ENCODE results near the gene DERL2.

Gene DERL2

GRCh38 chr17:5502552-5502951 lies 16.6 kb upstream of the DERL2 start:
- ATAC-seq, result no peak
- no peak for TF ChIP-seq ZFP3 (CRISPR knock-in tag; IDR thresholded peaks at IDR 0.05)
- TF ChIP-seq GLIS3 (CRISPR knock-in tag; IDR thresholded peaks at IDR 0.05), result no peak
- TF ChIP-seq RARB (CRISPR knock-in tag; IDR thresholded peaks at IDR 0.05), result no peak
- TF ChIP-seq, protein P1, sequence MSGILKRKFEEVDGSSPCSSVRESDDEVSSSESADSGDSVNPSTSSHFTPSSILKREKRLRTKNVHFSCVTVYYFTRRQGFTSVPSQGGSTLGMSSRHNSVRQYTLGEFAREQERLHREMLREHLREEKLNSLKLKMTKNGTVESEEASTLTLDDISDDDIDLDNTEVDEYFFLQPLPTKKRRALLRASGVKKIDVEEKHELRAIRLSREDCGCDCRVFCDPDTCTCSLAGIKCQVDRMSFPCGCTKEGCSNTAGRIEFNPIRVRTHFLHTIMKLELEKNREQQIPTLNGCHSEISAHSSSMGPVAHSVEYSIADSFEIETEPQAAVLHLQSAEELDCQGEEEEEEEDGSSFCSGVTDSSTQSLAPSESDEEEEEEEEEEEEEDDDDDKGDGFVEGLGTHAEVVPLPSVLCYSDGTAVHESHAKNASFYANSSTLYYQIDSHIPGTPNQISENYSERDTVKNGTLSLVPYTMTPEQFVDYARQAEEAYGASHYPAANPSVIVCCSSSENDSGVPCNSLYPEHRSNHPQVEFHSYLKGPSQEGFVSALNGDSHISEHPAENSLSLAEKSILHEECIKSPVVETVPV (CRISPR knock-in tag; IDR thresholded peaks at IDR 0.05), result no peak
- TF ChIP-seq ZNF565 (CRISPR knock-in tag; conservative IDR thresholded peaks at IDR 0.05; ENCODE audit: low read depth), result no peak
- TF ChIP-seq ZC3H10 (CRISPR knock-in tag; IDR thresholded peaks at IDR 0.05), result no peak
- TF ChIP-seq ISL1 (CRISPR knock-in tag; IDR thresholded peaks at IDR 0.05), result no peak

GRCh38 chr17:5501685-5502084 lies 15.7 kb upstream of the DERL2 start:
- no peak for ATAC-seq
- no peak for TF ChIP-seq OSR1 (CRISPR knock-in tag; IDR thresholded peaks at IDR 0.05)
- no peak for TF ChIP-seq ARNTL (CRISPR knock-in tag; IDR thresholded peaks at IDR 0.05; ENCODE audit: borderline replicate concordance, low read depth)
- TF ChIP-seq TCF4 (CRISPR knock-in tag; IDR thresholded peaks at IDR 0.05; ENCODE audit: borderline replicate concordance), result no peak
- TF ChIP-seq ESRRG (CRISPR knock-in tag; IDR thresholded peaks at IDR 0.05), result no peak
- no peak for TF ChIP-seq CSDC2 (CRISPR knock-in tag; IDR thresholded peaks at IDR 0.05)
- no peak for TF ChIP-seq RARB (CRISPR knock-in tag; IDR thresholded peaks at IDR 0.05)
- TF ChIP-seq, protein P2, sequence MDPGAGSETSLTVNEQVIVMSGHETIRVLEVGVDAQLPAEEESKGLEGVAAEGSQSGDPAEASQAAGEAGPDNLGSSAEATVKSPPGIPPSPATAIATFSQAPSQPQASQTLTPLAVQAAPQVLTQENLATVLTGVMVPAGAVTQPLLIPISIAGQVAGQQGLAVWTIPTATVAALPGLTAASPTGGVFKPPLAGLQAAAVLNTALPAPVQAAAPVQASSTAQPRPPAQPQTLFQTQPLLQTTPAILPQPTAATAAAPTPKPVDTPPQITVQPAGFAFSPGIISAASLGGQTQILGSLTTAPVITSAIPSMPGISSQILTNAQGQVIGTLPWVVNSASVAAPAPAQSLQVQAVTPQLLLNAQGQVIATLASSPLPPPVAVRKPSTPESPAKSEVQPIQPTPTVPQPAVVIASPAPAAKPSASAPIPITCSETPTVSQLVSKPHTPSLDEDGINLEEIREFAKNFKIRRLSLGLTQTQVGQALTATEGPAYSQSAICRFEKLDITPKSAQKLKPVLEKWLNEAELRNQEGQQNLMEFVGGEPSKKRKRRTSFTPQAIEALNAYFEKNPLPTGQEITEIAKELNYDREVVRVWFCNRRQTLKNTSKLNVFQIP (CRISPR knock-in tag; IDR thresholded peaks at IDR 0.05; ENCODE audit: borderline replicate concordance, low read depth), result no peak
- TF ChIP-seq BACH2 (CRISPR knock-in tag; IDR thresholded peaks at IDR 0.05; ENCODE audit: borderline replicate concordance), result no peak
- no peak for TF ChIP-seq TOX (CRISPR knock-in tag; IDR thresholded peaks at IDR 0.05; ENCODE audit: borderline replicate concordance)
- TF ChIP-seq ZFP3 (CRISPR knock-in tag; IDR thresholded peaks at IDR 0.05), result no peak
- TF ChIP-seq ZFP30 (CRISPR knock-in tag; IDR thresholded peaks at IDR 0.05), result no peak
- no peak for TF ChIP-seq ZNF8 (CRISPR knock-in tag; IDR thresholded peaks at IDR 0.05)
- TF ChIP-seq ZNF70 (CRISPR knock-in tag; IDR thresholded peaks at IDR 0.05), result no peak
- TF ChIP-seq TSHZ2 (CRISPR knock-in tag; IDR thresholded peaks at IDR 0.05), result no peak

DNA sequence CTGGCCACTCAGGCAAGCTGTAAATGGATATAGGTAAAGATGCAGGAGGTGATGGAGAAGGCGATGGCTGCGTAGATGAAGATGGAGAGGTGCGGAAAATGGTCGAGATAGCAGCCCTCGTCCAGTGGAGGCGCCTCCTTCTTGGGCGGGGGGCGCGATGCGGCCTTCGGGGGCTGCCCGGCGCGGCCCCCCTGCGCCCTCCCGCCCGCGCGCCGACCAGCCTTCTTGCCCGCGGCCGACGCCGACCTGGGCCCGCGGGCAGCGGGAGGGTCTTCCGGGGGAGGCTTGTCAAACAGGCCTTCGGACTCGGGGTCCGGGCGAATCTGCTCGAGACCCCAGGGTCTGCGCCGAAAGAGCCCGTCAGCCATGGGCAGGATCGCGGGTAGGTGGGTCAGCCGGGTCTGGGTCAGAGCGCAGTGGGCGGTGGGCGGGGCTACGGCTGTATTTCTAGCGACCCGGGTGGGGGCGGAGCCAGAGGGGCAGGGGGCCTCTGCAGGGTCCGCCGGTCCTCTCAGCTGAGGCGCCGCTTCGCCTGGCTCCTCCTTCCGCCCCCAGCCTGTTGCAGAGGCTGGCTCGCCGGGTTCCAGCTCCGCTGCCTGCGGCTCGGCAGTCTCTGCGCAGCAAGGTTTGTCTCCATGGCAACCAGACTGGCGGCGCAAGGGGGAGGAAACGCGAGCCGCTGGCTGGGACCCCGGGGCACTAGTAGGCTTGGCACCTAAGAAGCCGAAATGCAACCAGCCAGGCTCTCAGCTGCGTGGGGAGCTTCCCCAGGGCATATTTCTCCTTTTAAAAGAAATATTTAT lies 14.8 kb upstream of the DERL2 start:
- ATAC-seq, result peak; percentile 95
- TF ChIP-seq, protein P3, sequence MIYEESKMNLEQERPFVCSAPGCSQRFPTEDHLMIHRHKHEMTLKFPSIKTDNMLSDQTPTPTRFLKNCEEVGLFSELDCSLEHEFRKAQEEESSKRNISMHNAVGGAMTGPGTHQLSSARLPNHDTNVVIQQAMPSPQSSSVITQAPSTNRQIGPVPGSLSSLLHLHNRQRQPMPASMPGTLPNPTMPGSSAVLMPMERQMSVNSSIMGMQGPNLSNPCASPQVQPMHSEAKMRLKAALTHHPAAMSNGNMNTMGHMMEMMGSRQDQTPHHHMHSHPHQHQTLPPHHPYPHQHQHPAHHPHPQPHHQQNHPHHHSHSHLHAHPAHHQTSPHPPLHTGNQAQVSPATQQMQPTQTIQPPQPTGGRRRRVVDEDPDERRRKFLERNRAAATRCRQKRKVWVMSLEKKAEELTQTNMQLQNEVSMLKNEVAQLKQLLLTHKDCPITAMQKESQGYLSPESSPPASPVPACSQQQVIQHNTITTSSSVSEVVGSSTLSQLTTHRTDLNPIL (CRISPR knock-in tag; IDR thresholded peaks at IDR 0.05; ENCODE audit: low read depth), result no peak
- TF ChIP-seq ISL1 (CRISPR knock-in tag; IDR thresholded peaks at IDR 0.05), result no peak
- no peak for TF ChIP-seq TSHZ2 (CRISPR knock-in tag; IDR thresholded peaks at IDR 0.05)
- TF ChIP-seq, protein P4, sequence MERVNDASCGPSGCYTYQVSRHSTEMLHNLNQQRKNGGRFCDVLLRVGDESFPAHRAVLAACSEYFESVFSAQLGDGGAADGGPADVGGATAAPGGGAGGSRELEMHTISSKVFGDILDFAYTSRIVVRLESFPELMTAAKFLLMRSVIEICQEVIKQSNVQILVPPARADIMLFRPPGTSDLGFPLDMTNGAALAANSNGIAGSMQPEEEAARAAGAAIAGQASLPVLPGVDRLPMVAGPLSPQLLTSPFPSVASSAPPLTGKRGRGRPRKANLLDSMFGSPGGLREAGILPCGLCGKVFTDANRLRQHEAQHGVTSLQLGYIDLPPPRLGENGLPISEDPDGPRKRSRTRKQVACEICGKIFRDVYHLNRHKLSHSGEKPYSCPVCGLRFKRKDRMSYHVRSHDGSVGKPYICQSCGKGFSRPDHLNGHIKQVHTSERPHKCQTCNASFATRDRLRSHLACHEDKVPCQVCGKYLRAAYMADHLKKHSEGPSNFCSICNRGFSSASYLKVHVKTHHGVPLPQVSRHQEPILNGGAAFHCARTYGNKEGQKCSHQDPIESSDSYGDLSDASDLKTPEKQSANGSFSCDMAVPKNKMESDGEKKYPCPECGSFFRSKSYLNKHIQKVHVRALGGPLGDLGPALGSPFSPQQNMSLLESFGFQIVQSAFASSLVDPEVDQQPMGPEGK (CRISPR knock-in tag; IDR thresholded peaks at IDR 0.05; ENCODE audit: borderline replicate concordance), result no peak
- no peak for TF ChIP-seq GLIS3 (CRISPR knock-in tag; IDR thresholded peaks at IDR 0.05)

Measured in SK-N-SH treated with all-trans-retinoic acid at 6 μM for 48 hours (cell line).